Vagina (tissue), 2 donors: Measurements from ENCODE around the gene SMG6.

Source experiments
- POLR2A ChIP-seq, 2 donors: fragments of 450-650 bp; IDR thresholded peaks; one replicate each; pipeline ENCODE4 v1.6.1; 2017; ENCODE audit warnings: antibody characterized with exemption in 2 of 2, mild to moderate bottlenecking in 2 of 2, moderate library complexity in 2 of 2
- TF ChIP-seq, protein P1 (sequence below), 3 experiments: fragments of 450-650 bp in 2 of 3; fragments of 200-600 bp in 1 of 3; sonication (generic) in 1 of 3; IDR thresholded peaks; one replicate each; pipeline ENCODE4 v1.5.1; 2017 to 2019; ENCODE audit warnings: antibody characterized with exemption in 3 of 3, mild to moderate bottlenecking in 2 of 3, moderate library complexity in 2 of 3

DNA sequence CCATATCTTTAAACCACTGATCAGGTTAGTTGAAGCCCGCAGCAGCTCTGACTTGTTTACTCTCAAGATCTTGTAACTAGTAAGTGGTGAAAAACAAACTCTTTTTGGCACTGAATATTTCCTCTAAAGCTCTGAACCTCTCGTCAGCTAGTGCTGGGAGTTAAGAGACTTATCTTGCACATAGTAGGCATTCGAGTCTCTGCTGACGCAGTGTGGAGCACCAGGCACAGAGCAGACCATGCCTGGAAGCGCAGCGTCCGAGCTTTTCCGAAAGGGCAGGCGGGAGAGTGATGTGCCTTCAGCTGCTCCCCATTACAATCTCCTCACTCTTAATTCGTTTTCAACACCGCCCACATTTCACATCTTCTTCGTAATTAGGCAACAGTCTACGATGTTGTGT lies 63.0 kb downstream of the SMG6 start:
- TF ChIP-seq, protein P1, sequence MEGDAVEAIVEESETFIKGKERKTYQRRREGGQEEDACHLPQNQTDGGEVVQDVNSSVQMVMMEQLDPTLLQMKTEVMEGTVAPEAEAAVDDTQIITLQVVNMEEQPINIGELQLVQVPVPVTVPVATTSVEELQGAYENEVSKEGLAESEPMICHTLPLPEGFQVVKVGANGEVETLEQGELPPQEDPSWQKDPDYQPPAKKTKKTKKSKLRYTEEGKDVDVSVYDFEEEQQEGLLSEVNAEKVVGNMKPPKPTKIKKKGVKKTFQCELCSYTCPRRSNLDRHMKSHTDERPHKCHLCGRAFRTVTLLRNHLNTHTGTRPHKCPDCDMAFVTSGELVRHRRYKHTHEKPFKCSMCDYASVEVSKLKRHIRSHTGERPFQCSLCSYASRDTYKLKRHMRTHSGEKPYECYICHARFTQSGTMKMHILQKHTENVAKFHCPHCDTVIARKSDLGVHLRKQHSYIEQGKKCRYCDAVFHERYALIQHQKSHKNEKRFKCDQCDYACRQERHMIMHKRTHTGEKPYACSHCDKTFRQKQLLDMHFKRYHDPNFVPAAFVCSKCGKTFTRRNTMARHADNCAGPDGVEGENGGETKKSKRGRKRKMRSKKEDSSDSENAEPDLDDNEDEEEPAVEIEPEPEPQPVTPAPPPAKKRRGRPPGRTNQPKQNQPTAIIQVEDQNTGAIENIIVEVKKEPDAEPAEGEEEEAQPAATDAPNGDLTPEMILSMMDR (IDR thresholded peaks at IDR 0.05), result no peak
- no peak for TF ChIP-seq POLR2A (IDR thresholded peaks at IDR 0.05)
